Measurements from ENCODE around the gene ZNF385D. TPM values are rescaled to one million over a fixed set of nuclear protein-coding genes. Genes with fewer than 3 reads are reported as not detected.

ZNF385D gene
- polyA plus RNA-seq, 1 donor (not counting 4 experiments of a cell fraction or from before 2014, with no cell fraction given) = 0.46 TPM

DNA sequence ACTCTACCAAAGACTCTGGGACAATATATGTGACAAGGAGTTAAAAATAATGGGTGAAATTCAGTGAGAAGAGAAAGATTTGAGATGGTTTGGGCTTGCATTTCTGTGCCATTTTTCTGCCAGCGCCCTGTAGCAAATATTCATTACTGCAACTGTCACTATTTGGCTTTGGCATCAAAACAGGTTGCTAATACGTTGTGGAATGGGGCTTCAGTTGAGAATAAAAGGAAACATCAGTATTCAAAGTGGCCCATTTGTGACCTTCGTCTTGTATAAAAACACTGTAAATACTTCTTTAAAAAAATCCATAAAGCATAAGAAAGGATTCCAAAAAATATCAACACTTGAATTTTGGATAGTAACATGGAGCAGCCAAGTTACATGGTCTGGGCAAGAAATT is 309.2 kb downstream of the ZNF385D start:
- dilution Hi-C loops (cut with MboI; ENCODE audit: extremely low pct_ligation_motif_present, low sequenced_read_pairs) = no loop called here
- H3K79me2 ChIP-seq (ENCODE audit: control insufficient read depth, insufficient read depth, low read length) = no peaks in the 10 kb centered on the region
- H3K9ac ChIP-seq (ENCODE audit: control insufficient read depth, extremely low read depth, insufficient read depth, low read length) = no peak overlapping the region
- H4K20me1 ChIP-seq (ENCODE audit: control insufficient read depth, extremely low read depth, insufficient read depth, low read length) = no peaks in the 10 kb centered on the region
- FAIRE-seq (no peak), DNase-seq (ENCODE audit: low read depth, low spot score) (no peak)
- no peak overlapping the region for H3K4me3 ChIP-seq (ENCODE audit: control insufficient read depth in 2 of 3, extremely low read depth in 1 of 3, insufficient read depth in 2 of 3, low read depth in 1 of 3, low read length in 3 of 3)
- H3K27me3 ChIP-seq (ENCODE audit: control insufficient read depth, extremely low read depth, insufficient read depth, low read length) = no peaks in the 10 kb centered on the region
- H3K36me3 ChIP-seq (ENCODE audit: control insufficient read depth in 2 of 2, extremely low read depth in 1 of 2, insufficient read depth in 2 of 2, low read length in 2 of 2) = no peaks in the 10 kb centered on the region
- no peak overlapping the region for H2AFZ ChIP-seq (ENCODE audit: control insufficient read depth, low read length)
- H3K27ac ChIP-seq (ENCODE audit: control insufficient read depth, insufficient read depth, low read length) = no peak overlapping the region
- no peaks in the 10 kb centered on the region for H3K4me1 ChIP-seq (ENCODE audit: control insufficient read depth, extremely low read depth, insufficient read depth, low read length)
- no peaks in the 10 kb centered on the region for H3K9me1 ChIP-seq (ENCODE audit: control insufficient read depth, extremely low read depth, insufficient read depth, low read length)
- no peak overlapping the region for H3K4me2 ChIP-seq (ENCODE audit: control insufficient read depth, extremely low read depth, insufficient read depth, low read depth, low read length)
- TF ChIP-seq, protein P1, sequence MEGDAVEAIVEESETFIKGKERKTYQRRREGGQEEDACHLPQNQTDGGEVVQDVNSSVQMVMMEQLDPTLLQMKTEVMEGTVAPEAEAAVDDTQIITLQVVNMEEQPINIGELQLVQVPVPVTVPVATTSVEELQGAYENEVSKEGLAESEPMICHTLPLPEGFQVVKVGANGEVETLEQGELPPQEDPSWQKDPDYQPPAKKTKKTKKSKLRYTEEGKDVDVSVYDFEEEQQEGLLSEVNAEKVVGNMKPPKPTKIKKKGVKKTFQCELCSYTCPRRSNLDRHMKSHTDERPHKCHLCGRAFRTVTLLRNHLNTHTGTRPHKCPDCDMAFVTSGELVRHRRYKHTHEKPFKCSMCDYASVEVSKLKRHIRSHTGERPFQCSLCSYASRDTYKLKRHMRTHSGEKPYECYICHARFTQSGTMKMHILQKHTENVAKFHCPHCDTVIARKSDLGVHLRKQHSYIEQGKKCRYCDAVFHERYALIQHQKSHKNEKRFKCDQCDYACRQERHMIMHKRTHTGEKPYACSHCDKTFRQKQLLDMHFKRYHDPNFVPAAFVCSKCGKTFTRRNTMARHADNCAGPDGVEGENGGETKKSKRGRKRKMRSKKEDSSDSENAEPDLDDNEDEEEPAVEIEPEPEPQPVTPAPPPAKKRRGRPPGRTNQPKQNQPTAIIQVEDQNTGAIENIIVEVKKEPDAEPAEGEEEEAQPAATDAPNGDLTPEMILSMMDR (optimal IDR thresholded peaks at IDR 0.05 in 1 of 3, IDR thresholded peaks at IDR 0.05 in 1 of 3, conservative IDR thresholded peaks at IDR 0.05 in 1 of 3; ENCODE audit: extremely low read depth in 1 of 3, insufficient read depth in 2 of 3, low read length in 3 of 3) = no peak
- no peak for TF ChIP-seq EZH2 (IDR thresholded peaks at IDR 0.05; ENCODE audit: low read length)
- no peaks in the 10 kb centered on the region for H3K9me3 ChIP-seq (ENCODE audit: control insufficient read depth, low read depth, low read length)

DNA sequence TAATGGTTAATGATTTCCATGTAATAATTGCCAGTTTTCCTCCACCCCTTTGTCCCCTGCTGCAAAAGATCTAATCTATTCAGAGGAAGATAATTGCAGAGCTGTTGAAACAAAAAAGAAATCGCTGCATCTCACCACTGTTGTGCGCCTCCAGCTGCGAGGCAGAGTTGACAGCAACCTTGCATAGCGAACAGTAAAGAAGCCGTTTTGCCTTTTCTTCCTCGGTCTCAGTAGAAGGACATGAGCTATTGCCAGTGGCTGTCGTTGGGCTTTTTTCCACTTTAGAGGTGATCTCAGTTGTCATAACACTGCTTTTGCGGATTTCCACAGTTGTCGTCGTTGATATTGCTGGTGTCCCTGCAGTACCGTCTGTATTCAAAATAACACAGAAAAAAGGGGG is 314.2 kb downstream of the ZNF385D start:
- Histone ChIP-seq H3K27ac (ENCODE audit: control insufficient read depth, insufficient read depth, low read length) (no peak overlapping the region), H2AFZ (ENCODE audit: control insufficient read depth, low read length) (no peak overlapping the region), H3K79me2 (ENCODE audit: control insufficient read depth, insufficient read depth, low read length) (no peaks in the 10 kb centered on the region), H3K36me3 (ENCODE audit: control insufficient read depth in 2 of 2, extremely low read depth in 1 of 2, insufficient read depth in 2 of 2, low read length in 2 of 2) (no peaks in the 10 kb centered on the region), H3K4me3 (ENCODE audit: control insufficient read depth in 2 of 3, extremely low read depth in 1 of 3, insufficient read depth in 2 of 3, low read depth in 1 of 3, low read length in 3 of 3) (no peak overlapping the region), H3K4me1 (ENCODE audit: control insufficient read depth, extremely low read depth, insufficient read depth, low read length) (no peaks in the 10 kb centered on the region), H3K9me3 (ENCODE audit: control insufficient read depth, low read depth, low read length) (no peaks in the 10 kb centered on the region), H4K20me1 (ENCODE audit: control insufficient read depth, extremely low read depth, insufficient read depth, low read length) (no peaks in the 10 kb centered on the region), H3K27me3 (ENCODE audit: control insufficient read depth, extremely low read depth, insufficient read depth, low read length) (no peaks in the 10 kb centered on the region), H3K9me1 (ENCODE audit: control insufficient read depth, extremely low read depth, insufficient read depth, low read length) (no peaks in the 10 kb centered on the region), H3K4me2 (ENCODE audit: control insufficient read depth, extremely low read depth, insufficient read depth, low read depth, low read length) (no peak overlapping the region), H3K9ac (ENCODE audit: control insufficient read depth, extremely low read depth, insufficient read depth, low read length) (no peak overlapping the region)
- no peak for DNase-seq (ENCODE audit: low read depth, low spot score)
- dilution Hi-C loops (cut with MboI; ENCODE audit: extremely low pct_ligation_motif_present, low sequenced_read_pairs) = no loop called here
- no peak for FAIRE-seq
- no peak for TF ChIP-seq EZH2 (IDR thresholded peaks at IDR 0.05; ENCODE audit: low read length)
- TF ChIP-seq, protein P1 (optimal IDR thresholded peaks at IDR 0.05 in 1 of 3, IDR thresholded peaks at IDR 0.05 in 1 of 3, conservative IDR thresholded peaks at IDR 0.05 in 1 of 3; ENCODE audit: extremely low read depth in 1 of 3, insufficient read depth in 2 of 3, low read length in 3 of 3) = no peak

All from keratinocyte (primary cell).